GM20000 (cell line): ENCODE data around the gene TMEM184A.

Source experiments
- DNase-seq: peaks from one replicate; pipeline ENCODE4 v3.0.0; 2012; ENCODE audit warnings: low spot score
- TF ChIP-seq, protein P1 (sequence below): IDR thresholded peaks from 2 replicates; pipeline ENCODE4 v1.5.1; 2012; ENCODE audit warnings: mild to moderate bottlenecking, control low read depth; ENCODE audit errors: extremely low read depth, missing control alignments

TMEM184A gene

DNA sequence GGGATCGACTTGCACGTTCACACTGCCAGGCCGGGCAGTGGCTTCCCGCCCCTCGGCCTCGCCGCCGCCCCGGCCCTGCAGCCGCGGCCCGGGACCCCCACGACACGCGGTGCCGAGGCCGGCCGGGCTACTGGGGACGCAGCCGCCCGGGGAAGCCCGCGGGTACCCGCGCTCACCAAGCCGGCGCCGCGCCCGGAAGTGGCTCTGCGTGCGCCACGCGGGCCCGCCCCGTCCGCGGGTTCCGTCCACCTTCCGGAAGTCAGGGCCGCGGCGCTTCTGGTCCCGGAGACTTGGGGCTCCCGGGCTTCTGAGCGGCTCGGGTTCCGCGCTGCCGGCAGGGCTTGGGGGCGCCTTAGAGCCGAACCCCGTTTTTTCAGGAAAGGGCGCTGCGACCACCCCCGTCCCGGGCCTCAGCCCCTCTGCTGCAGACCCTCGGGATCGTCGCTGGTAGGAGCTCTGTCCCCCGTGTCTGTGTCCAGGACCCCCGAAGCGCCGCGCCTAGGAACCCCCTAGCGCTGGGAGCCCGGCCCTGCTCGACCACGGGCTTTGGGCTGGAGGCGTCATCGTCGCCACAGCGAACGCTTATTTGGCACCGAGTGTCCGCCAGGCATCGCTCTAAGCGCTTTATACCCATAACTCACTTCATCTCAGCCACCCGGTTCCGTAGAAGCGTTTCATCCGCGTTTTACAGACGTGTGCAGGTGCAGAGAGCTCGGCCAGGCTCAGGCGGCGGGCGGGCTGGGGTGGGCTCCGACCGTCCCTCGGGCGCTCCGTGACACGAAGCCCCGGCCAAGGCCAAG, 14.0 kb upstream of the TMEM184A start, which contains the start of gene PSMG3:
Gene PSMG3, minus strand, starts transcription at position 200 of the 800 bp plus-strand sequence. CDS start 693 bp downstream, outside the sequence.
- TF ChIP-seq, protein P1, sequence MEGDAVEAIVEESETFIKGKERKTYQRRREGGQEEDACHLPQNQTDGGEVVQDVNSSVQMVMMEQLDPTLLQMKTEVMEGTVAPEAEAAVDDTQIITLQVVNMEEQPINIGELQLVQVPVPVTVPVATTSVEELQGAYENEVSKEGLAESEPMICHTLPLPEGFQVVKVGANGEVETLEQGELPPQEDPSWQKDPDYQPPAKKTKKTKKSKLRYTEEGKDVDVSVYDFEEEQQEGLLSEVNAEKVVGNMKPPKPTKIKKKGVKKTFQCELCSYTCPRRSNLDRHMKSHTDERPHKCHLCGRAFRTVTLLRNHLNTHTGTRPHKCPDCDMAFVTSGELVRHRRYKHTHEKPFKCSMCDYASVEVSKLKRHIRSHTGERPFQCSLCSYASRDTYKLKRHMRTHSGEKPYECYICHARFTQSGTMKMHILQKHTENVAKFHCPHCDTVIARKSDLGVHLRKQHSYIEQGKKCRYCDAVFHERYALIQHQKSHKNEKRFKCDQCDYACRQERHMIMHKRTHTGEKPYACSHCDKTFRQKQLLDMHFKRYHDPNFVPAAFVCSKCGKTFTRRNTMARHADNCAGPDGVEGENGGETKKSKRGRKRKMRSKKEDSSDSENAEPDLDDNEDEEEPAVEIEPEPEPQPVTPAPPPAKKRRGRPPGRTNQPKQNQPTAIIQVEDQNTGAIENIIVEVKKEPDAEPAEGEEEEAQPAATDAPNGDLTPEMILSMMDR = no peak
- DNase-seq = peak; percentile 98

DNA sequence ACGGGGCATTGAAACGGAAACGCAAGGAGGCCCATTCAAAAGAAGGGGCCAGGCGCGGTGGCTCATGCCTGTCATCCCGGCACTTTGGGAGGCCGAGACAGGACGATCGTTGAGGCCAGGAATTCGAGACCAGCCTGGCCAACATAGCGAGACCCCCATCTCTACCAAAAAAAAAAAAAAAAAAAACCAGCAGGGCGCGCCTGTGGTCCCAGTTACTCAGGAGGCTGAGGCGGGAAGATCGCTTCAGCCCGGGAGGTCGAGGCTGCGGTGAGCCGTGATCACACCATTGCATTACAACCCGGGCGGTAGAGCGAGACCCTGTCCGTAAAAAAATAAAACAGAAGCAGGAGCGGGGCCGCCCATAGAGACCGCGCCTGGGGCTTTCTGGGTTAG, 13.4 kb upstream of the TMEM184A start:
- TF ChIP-seq, protein P1 = no peak
- DNase-seq = no peak

DNA sequence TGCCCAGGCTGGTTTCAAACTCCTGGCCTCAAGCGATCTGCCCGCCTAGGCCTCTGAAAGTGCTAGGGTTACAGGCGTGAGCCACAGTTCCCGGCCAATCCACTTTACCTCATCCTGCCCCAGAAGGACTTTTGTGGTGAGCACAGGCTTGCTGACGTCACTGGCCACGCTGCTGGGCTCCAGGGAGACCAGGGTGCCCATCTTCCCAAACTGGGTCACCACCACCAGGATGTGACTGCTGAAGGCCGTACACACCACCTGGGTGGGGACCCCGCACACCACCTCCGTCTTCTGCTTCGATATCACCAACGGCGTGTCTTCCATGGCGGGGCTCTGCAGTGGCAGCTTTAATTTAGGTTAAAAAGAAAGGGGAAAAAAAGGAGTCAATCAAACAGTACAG, 13.0 kb upstream of the TMEM184A start:
- TF ChIP-seq, protein P1 = no peak
- DNase-seq = no peak

DNA sequence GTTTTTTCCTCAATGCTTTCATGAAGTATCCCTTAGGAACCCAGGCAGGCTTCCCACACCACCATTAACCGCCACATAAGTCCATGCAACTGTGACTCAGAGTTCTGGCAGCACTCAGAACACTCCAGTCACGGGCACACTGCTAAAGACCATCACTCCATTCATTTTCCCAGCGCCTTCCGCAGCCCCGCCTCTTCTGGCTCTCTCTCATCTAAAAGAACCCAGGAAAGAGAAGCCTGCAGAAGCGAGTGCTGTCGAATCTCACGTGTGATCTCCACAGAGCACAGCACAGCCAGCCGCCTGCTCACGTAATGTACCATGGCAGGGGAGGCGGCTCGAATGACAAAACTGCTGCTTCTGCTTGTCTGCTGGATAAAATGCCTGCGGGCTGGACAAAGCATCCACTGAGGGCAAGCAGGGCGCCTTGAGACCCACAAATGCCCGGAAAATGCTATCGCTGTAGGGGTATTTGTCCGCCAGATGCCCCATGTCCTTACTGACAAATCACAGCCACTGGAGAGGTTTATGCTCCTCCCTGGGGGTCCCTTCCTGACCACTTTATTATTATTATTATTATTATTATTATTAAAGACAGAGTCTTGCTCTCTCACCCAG, 12.0 kb upstream of the TMEM184A start:
- DNase-seq = no peak
- TF ChIP-seq, protein P1 = no peak

DNA sequence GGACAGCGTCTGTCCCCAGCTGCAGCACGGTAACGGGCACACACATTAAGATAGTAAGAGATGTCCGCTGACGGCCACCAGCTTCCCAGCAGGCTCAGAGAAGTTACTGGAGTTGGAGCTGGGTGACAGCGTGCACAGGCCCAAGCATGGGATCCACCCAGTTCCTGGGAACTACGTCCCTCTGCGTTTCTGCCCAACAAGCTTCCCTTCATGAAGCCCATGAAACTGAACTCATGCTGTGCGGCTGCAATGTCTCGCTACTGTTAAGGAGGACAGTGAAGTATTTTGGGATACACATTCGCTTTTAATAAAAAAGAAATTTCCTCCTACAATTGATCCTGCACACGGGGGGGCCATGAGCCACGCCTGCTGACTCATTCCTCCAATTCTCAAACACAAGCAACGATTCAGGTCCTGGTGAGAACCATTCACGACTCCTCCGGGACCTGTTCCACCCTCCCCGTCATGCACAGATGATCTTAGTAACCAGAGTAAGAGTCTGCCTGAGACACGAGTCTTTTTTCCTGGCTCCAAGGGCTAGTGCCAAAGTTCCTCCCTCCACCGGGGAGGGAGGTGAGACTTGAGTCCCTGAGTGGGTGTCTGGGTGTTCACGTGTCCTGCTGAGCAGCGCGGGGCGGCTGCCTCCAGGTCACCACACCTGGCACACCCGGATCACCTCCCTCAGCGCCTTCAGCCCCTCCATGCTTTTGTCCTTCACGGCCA, 11.2 kb upstream of the TMEM184A start:
- TF ChIP-seq, protein P1 = no peak
- no peak for DNase-seq

DNA sequence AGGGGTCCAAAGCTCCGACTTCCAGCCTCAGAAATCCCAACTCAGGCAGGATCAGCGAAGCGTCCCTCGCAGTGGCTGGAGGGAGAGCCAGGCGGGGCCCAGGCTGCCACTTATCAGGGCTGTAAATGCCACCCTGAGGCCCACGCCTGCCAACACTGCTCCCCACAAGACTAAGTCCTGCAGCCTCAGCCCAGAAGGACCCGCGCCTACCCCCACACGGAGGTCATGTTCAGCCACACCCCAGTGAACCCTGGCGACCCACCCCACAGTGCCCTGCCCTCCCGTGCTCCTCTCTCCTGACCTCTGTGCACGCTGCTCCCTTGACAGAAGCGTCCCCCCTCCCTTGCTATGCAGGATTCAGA, 10.7 kb upstream of the TMEM184A start:
- TF ChIP-seq, protein P1 = no peak
- no peak for DNase-seq

DNA sequence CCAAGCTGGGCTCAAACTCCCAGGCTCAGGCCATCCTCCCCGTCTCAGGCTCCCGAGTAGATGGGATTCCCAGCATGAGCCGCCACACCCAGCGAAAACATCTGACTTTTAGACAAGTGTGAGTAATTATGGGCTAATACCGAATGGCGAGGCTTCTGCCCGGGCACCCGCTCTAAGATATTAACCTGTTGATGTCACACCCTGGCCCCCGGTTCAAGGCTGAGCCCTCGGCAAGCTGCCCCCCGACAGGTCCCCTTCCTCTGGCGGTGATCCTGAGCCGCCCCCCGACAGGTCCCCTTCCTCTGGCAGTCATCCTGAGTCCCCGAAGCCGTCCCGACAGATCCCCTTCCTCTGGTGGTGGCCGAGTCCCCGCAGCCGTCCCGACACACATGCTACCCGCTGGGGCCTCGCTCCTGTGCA, 8.6 kb upstream of the TMEM184A start:
- TF ChIP-seq, protein P1 = no peak
- no peak for DNase-seq
